Stomach smooth muscle (tissue), 2 donors: ENCODE data around the gene PIP4K2A.

ENCODE experiments used
- H3K27ac ChIP-seq: one replicate; pipeline ENCODE4 v1.7.0; 2013; ENCODE audit warnings: mild to moderate bottlenecking, low read length, inconsistent platforms
- H3K27me3 ChIP-seq, 2 donors: one replicate each; pipeline ENCODE4 v1.7.0; 2013; ENCODE audit warnings: low read length in 2 of 2; ENCODE audit not compliant: insufficient read depth in 2 of 2, control insufficient read depth in 1 of 2
- H3K36me3 ChIP-seq, 2 donors: one replicate each; pipeline ENCODE4 v1.7.0; 2013; ENCODE audit warnings: low read length in 2 of 2; ENCODE audit not compliant: control insufficient read depth in 2 of 2, insufficient read depth in 2 of 2
- H3K4me1 ChIP-seq: one replicate; pipeline ENCODE4 v1.7.0; 2013; ENCODE audit warnings: low read length; ENCODE audit not compliant: control insufficient read depth, insufficient read depth
- H3K4me3 ChIP-seq, 2 donors: one replicate each; pipeline ENCODE4 v1.7.0; 2013; ENCODE audit warnings: low read length in 2 of 2
- H3K9ac ChIP-seq, 2 donors: one replicate each; pipeline ENCODE4 v1.7.0; 2013; ENCODE audit warnings: low read length in 2 of 2, mild to moderate bottlenecking in 1 of 2
- H3K9me3 ChIP-seq, 2 donors: one replicate each; pipeline ENCODE4 v1.7.0; 2013; ENCODE audit warnings: low read length in 2 of 2; ENCODE audit not compliant: control insufficient read depth in 2 of 2
- donor health status: healthy.
- donor health status: Pancreatic carcinoma.

The PIP4K2A gene

GRCh38 chr10:22620140-22620857 lies 94.1 kb downstream of the PIP4K2A start:
- H3K4me1 ChIP-seq, result peaks cover 10% of the 10 kb centered on the region
- H3K27me3 ChIP-seq, result no peaks in the 10 kb centered on the region
- H3K27ac ChIP-seq, result no peak overlapping the region

GRCh38 chr10:22619101-22619500 lies 95.3 kb downstream of the PIP4K2A start:
- Histone ChIP-seq H3K9ac (no peak overlapping the region), H3K4me3 (no peak overlapping the region), H3K36me3 (no peaks in the 10 kb centered on the region), H3K27ac (no peak overlapping the region), H3K4me1 (peaks cover 10% of the 10 kb centered on the region), H3K27me3 (no peaks in the 10 kb centered on the region), H3K9me3 (no peaks in the 10 kb centered on the region)

More at GRCh38 chr10:22620140-22620857, 94.1 kb downstream of the PIP4K2A start:
- no peaks in the 10 kb centered on the region for H3K9me3 ChIP-seq
- no peak overlapping the region for H3K4me3 ChIP-seq
- H3K36me3 ChIP-seq, result no peaks in the 10 kb centered on the region
- no peak overlapping the region for H3K9ac ChIP-seq

- no peak overlapping the region for H3K4me3 ChIP-seq
- no peaks in the 10 kb centered on the region for H3K27me3 ChIP-seq
- H3K4me1 ChIP-seq, result peaks cover 10% of the 10 kb centered on the region
- no peak overlapping the region for H3K27ac ChIP-seq
- H3K9me3 ChIP-seq, result no peaks in the 10 kb centered on the region
- H3K36me3 ChIP-seq, result peaks cover 0 to under 1% of the 10 kb centered on the region in 2 donors
- H3K9ac ChIP-seq, result no peak overlapping the region
Measured at GRCh38 chr10:22618078-22618785, 96.1 kb downstream of the PIP4K2A start.

- Histone ChIP-seq H3K9ac (no peak overlapping the region), H3K4me3 (no peak overlapping the region), H3K36me3 (peaks cover 0 to 2% of the 10 kb centered on the region in 2 donors), H3K27me3 (no peaks in the 10 kb centered on the region), H3K27ac (no peak overlapping the region), H3K9me3 (no peaks in the 10 kb centered on the region), H3K4me1 (peaks cover 10% of the 10 kb centered on the region)
Measured at GRCh38 chr10:22617516-22617915, 96.9 kb downstream of the PIP4K2A start.

- Histone ChIP-seq H3K4me3 (no peak overlapping the region), H3K27ac (no peak overlapping the region), H3K27me3 (no peaks in the 10 kb centered on the region), H3K36me3 (peaks cover 0 to 2% of the 10 kb centered on the region in 2 donors), H3K9me3 (no peaks in the 10 kb centered on the region), H3K9ac (no peak overlapping the region), H3K4me1 (peaks cover 10% of the 10 kb centered on the region)
Measured at GRCh38 chr10:22617051-22617450, 97.3 kb downstream of the PIP4K2A start.

- Histone ChIP-seq H3K9ac (no peak overlapping the region), H3K27me3 (no peaks in the 10 kb centered on the region), H3K36me3 (peaks cover 0 to 2% of the 10 kb centered on the region in 2 donors), H3K9me3 (no peaks in the 10 kb centered on the region), H3K4me3 (peak overlapping the region in 1 of 2 donors; percentile 16), H3K4me1 (peaks cover 10% of the 10 kb centered on the region), H3K27ac (no peak overlapping the region)
Measured at GRCh38 chr10:22615819-22616499, 98.4 kb downstream of the PIP4K2A start.

GRCh38 chr10:22615101-22615500 lies 99.3 kb downstream of the PIP4K2A start:
- Histone ChIP-seq H3K9ac (no peak overlapping the region), H3K9me3 (no peaks in the 10 kb centered on the region), H3K27ac (no peak overlapping the region), H3K36me3 (peaks cover 0 to 2% of the 10 kb centered on the region in 2 donors), H3K4me1 (peaks cover 15% of the 10 kb centered on the region), H3K27me3 (no peaks in the 10 kb centered on the region), H3K4me3 (no peak overlapping the region)

GRCh38 chr10:22613011-22613410 lies 101.4 kb downstream of the PIP4K2A start:
- Histone ChIP-seq H3K4me3 (no peak overlapping the region), H3K4me1 (peaks cover 11% of the 10 kb centered on the region), H3K36me3 (peaks cover 0 to 6% of the 10 kb centered on the region in 2 donors), H3K9ac (no peak overlapping the region), H3K27me3 (no peaks in the 10 kb centered on the region), H3K9me3 (no peaks in the 10 kb centered on the region), H3K27ac (no peak overlapping the region)

GRCh38 chr10:22612318-22612717 lies 102.1 kb downstream of the PIP4K2A start:
- H3K27ac ChIP-seq, result no peak overlapping the region

GRCh38 chr10:22611425-22612115 lies 102.8 kb downstream of the PIP4K2A start:
- no peak overlapping the region for H3K4me3 ChIP-seq
- no peaks in the 10 kb centered on the region for H3K9me3 ChIP-seq
- H3K36me3 ChIP-seq, result peaks cover 0 to 8% of the 10 kb centered on the region in 2 donors
- H3K4me1 ChIP-seq, result peaks cover 11% of the 10 kb centered on the region
- no peaks in the 10 kb centered on the region for H3K27me3 ChIP-seq
- no peak overlapping the region for H3K27ac ChIP-seq
- no peak overlapping the region for H3K9ac ChIP-seq

More at GRCh38 chr10:22612318-22612717, 102.1 kb downstream of the PIP4K2A start:
- peaks cover 11% of the 10 kb centered on the region for H3K4me1 ChIP-seq
- H3K36me3 ChIP-seq, result peaks cover 0 to 8% of the 10 kb centered on the region in 2 donors
- no peak overlapping the region for H3K9ac ChIP-seq
- H3K4me3 ChIP-seq, result no peak overlapping the region
- no peaks in the 10 kb centered on the region for H3K9me3 ChIP-seq
- no peaks in the 10 kb centered on the region for H3K27me3 ChIP-seq
